NB4 (cell line): ENCODE measurements around the gene VASH1.

ENCODE experiments used
- CTCF ChIP-seq: IDR thresholded peaks from one replicate; pipeline ENCODE4 v1.5.1; 2012; ENCODE audit warnings: low read depth, low read length
- MAX ChIP-seq: IDR thresholded peaks from 2 replicates; pipeline ENCODE4 v1.6.1; 2011; ENCODE audit warnings: low read depth, low read length
- MYC ChIP-seq: IDR thresholded peaks from 2 replicates; pipeline ENCODE4 v1.6.1; 2011; ENCODE audit warnings: low read depth, low read length
- POLR2A ChIP-seq: IDR thresholded peaks from 2 replicates; pipeline ENCODE4 v1.6.1; 2011; ENCODE audit warnings: mild to moderate bottlenecking; ENCODE audit not compliant: insufficient read length; ENCODE audit errors: extremely low read depth

GRCh38 chr14:76769636-76770292 is 8.5 kb downstream of the VASH1 start:
- TF ChIP-seq MAX (no peak), POLR2A (no peak), CTCF (no peak), MYC (no peak)
